Measurements from ENCODE around the gene ZMYND8. TPM values are rescaled to one million over a fixed set of nuclear protein-coding genes. Genes with fewer than 3 reads are reported as not detected.
"Not testable (repeated sequence)": the region's sequence is repeated elsewhere in the genome, so short reads cannot be mapped to it uniquely, and the experiment has no call there.

The ZMYND8 gene
- total and polyA plus RNA-seq, 2 of the 4 experiments (the other 2 are of a cell fraction), result 24.0 to 28.2 TPM

DNA sequence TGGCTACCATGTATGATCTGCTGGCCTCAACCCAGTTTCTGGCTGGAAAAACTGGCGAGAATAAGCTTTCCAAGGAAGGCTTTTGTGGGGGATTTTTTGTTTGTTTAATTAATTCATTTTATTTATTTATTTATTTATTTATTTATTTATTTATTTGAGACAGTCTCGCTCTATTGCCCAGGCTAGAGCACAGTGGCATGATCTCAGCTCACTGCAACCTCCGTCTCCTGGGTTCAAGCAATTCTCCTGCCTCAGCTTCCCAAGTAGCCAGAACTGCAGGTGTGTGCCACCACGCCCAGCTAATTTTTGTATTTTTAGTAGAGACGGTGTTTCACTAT is 79.0 kb downstream of the ZMYND8 start:
- dilution Hi-C loops (cut with HindIII; ENCODE audit: low sequenced_read_pairs, unreplicated experiment); BruUV-seq (replicated peaks); H3K9me3 ChIP-seq (ENCODE audit: control insufficient read depth, insufficient read depth, low read length); POLR2A ChIA-PET (ENCODE audit: unreplicated experiment); intact Hi-C loops (cut with micrococcal nuclease); H3K9ac ChIP-seq (ENCODE audit: low read depth, low read length); H2AK9ac ChIP-seq (replicated peaks; ENCODE audit: low read depth, low read length, poor library complexity); DNase-seq; H2AFZ ChIP-seq (replicated peaks; ENCODE audit: low read length, poor library complexity); H2BK20ac ChIP-seq (ENCODE audit: low read depth, low read length); H3K4me3 ChIP-seq (ENCODE audit: insufficient read depth, low read depth, low read length); H4K20me1 ChIP-seq (ENCODE audit: insufficient read depth, low read length); ATAC-seq (ENCODE audit: low read depth); H3K27me3 ChIP-seq (ENCODE audit: control insufficient read depth, insufficient read depth, low read length): not testable (repeated sequence)
- Histone ChIP-seq H3K36me3 (ENCODE audit: control insufficient read depth, insufficient read depth, low read length) (peaks cover 21% of the 10 kb centered on the region), H4K8ac (ENCODE audit: low read depth in 2 of 2, low read length in 2 of 2) (peak overlapping the region in 1 of 2 experiments; percentile 20; a peak in 1 of 4 replicates), H3K14ac (replicated peaks; ENCODE audit: low read depth, low read length) (peak overlapping the region; percentile 24; the same call in 1 of the 2 replicates), H3K4me1 (ENCODE audit: control insufficient read depth, insufficient read depth, low read length) (peaks cover 26% of the 10 kb centered on the region), H3K4me2 (ENCODE audit: low read depth, low read length) (peak overlapping the region; percentile 66), H3K9me1 (ENCODE audit: insufficient read depth, low read length) (peaks cover 20% of the 10 kb centered on the region), H3K56ac (ENCODE audit: extremely low read depth, insufficient read depth, low read length) (0 out of 2 replicates have a peak overlapping the region, but pooled peaks have one; percentile 5), H4K91ac (ENCODE audit: insufficient read depth, low read depth, low read length) (peak overlapping the region; percentile 5; the same call in 1 of the 2 replicates), H3K18ac (ENCODE audit: low read depth, low read length) (peak overlapping the region; percentile 80), H3K23ac (ENCODE audit: low read depth, low read length) (0 out of 2 replicates have a peak overlapping the region, but pooled peaks have one; percentile 6), H3K4ac (ENCODE audit: low read depth, low read length) (peak overlapping the region; percentile 9; the same call in 1 of the 2 replicates), H2BK5ac (ENCODE audit: low read depth, low read length, poor library complexity, severe bottlenecking) (peak overlapping the region; percentile 98), H3K27ac (ENCODE audit: insufficient read depth, low read length) (peak overlapping the region; percentile 44), H2AK5ac (ENCODE audit: low read depth, low read length) (peak overlapping the region; percentile 71), H2BK15ac (ENCODE audit: low read depth, low read length) (0 out of 3 replicates have a peak overlapping the region, but pooled peaks have one; percentile 36), H2BK120ac (ENCODE audit: low read depth, low read length) (peak overlapping the region; percentile 67), H3K79me1 (ENCODE audit: low read depth in 1 of 2, low read length in 2 of 2) (peaks cover 14 to 50% of the 10 kb centered on the region in 2 experiments; a peak in 3 of 4 replicates), H4K5ac (ENCODE audit: low read depth, low read length) (peak overlapping the region; percentile 78; the same call in 1 of the 2 replicates)
- CTCF ChIA-PET, result interaction anchor here (0.9 kb wide), 1 partner anchor 106 kb away, joined by 4 read pairs; no protein-coding TSS in a partner anchor
- WGBS, 2 experiments (ENCODE audit: extremely low coverage in 2 of 2, insufficient read length in 1 of 2), result 100% methylated on average over 1 of the region's 5 CpGs; no CpG with 5 or more reads in 1 of the 2 experiments
- in situ Hi-C loops (cut with MboI; ENCODE audit: low sequenced_read_pairs), result loop anchor here (5.0 kb wide), 2 partner anchors 105 to 345 kb away; no protein-coding TSS in a partner anchor

Measured in IMR-90 (cell line).